Measurements from ENCODE around the gene DNAJC5G. TPM values are rescaled to one million over a fixed set of nuclear protein-coding genes. Genes with fewer than 3 reads are reported as not detected.

DNAJC5G gene
- total and polyA plus RNA-seq, 11 donors = 0.11 to 3.3 (median 1.2) TPM

DNA sequence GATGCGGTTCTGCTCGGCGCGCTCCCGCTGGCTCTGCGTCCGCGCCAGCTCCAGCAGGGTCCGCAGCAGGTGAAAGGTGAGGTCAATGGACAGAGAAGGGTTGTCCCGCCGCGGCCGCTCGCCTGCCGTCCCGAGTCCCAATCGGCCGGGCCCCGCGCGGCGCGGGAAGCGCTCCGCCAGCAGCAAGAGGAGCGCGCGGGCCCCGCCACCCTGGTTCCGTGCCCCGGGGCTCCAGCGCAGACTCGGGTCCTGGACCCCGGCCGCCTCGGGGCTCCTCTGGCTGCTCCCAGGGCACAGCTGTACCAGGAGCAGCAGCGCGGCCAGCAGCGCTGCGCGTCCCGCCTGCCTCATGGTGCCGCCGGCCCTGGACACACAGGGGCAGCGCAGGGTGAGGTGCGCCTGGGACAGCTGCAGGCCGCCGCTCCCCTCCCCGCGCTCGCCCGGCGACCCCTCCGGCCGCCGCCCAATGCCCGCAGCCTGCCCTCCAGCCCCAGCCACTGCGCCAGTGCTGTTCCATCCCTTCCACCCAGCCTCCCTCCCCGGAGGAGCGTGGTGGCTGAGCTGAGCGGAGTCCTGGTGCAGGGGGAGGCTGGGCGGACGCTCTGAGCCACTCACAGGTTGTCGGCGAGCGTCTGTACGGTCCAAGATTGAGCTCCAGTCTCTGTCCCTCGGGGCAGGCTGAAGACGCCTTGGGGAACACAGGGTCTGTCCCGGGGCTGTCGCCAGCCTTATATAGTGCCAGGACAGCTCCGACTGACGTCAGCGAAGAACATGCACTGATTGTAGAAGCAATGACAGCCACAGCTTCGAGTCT, 32.5 kb downstream of the DNAJC5G start:
- intact Hi-C loops (cut with DNase I) = loop anchor here in 1 of 10 donors (10.0 kb wide), 1 partner anchor 203 kb away; no protein-coding TSS in a partner anchor
- WGBS, 4 donors = 14 to 37% (median 30%) methylated on average over 14 to 75 of the region's 75 CpGs
- peak in 3 of 4 donors; percentile 7 to 26 (median 12) for ATAC-seq
- Histone ChIP-seq H3K9me3 (no peaks in the 10 kb centered on the region), H3K4me3 (no peak overlapping the region), H3K4me1 (peaks cover 0 to 32% (median 12%) of the 10 kb centered on the region in 12 donors), H3K27ac (peak overlapping the region in 2 of 12 donors; percentile 9 to 22), H3K27me3 (peaks cover 0 to 48% (median 23%) of the 10 kb centered on the region in 9 donors), H3K36me3 (peaks cover 0 to 58% (median 38%) of the 10 kb centered on the region in 9 donors)
- no peak for TF ChIP-seq POLR2A (IDR thresholded peaks at IDR 0.05)
- TF ChIP-seq, protein P1, sequence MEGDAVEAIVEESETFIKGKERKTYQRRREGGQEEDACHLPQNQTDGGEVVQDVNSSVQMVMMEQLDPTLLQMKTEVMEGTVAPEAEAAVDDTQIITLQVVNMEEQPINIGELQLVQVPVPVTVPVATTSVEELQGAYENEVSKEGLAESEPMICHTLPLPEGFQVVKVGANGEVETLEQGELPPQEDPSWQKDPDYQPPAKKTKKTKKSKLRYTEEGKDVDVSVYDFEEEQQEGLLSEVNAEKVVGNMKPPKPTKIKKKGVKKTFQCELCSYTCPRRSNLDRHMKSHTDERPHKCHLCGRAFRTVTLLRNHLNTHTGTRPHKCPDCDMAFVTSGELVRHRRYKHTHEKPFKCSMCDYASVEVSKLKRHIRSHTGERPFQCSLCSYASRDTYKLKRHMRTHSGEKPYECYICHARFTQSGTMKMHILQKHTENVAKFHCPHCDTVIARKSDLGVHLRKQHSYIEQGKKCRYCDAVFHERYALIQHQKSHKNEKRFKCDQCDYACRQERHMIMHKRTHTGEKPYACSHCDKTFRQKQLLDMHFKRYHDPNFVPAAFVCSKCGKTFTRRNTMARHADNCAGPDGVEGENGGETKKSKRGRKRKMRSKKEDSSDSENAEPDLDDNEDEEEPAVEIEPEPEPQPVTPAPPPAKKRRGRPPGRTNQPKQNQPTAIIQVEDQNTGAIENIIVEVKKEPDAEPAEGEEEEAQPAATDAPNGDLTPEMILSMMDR (IDR thresholded peaks at IDR 0.05) = no peak
- DNase-seq = peak in 1 of 5 donors; percentile 60

- Histone ChIP-seq H3K4me1 (peaks cover 0 to 28% (median 10%) of the 10 kb centered on the region in 12 donors), H3K36me3 (peaks cover 0 to 54% (median 38%) of the 10 kb centered on the region in 9 donors), H3K27me3 (peaks cover 0 to 48% (median 23%) of the 10 kb centered on the region in 9 donors), H3K4me3 (no peak within 1 kb of the TSS), H3K9me3 (no peaks in the 10 kb centered on the region), H3K27ac (peak within 1 kb of the TSS in 2 of 12 donors; percentile 9 to 22)
- peak in 4 of 5 donors; percentile 48 to 59 (median 54) for DNase-seq
- WGBS, 4 donors = 22 to 54% (median 30%) methylated on average over 3 to 25 of the region's 25 CpGs
- intact Hi-C loops (cut with DNase I) = loop anchor here in 1 of 10 donors (10.0 kb wide), 1 partner anchor 204 kb away; no protein-coding TSS in a partner anchor
- peak; percentile 16 to 50 (median 40) for ATAC-seq
- no peak for TF ChIP-seq POLR2A (IDR thresholded peaks at IDR 0.05)
- TF ChIP-seq, protein P1 (IDR thresholded peaks at IDR 0.05) = no peak
Measured at GRCh38 chr2:27308359-27308881, 33.2 kb downstream of the DNAJC5G start, which contains the start of gene UCN. Gene UCN (minus strand): TSS chr2:27308445. CDS start chr2:27307895, 550 bp downstream.

DNA sequence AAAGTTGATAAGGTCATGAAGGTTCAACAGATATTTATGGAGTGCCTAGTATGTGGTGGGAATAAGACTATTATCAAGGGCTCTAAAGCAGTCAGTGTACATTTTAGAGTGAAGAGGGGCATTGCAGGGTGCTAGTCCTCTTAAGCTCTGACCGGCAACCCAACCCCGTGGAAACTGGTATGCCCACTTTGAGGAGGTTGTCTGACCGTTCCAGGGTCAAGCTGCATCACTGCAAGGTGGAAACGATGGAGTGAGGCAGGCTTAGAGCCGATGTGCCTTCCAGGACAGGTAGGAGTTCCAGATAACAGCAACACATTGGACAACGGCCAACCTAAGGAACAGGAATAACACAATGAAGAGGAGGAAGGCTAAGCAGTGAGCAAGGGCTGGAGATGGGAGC, 34.4 kb downstream of the DNAJC5G start:
- Histone ChIP-seq H3K4me3 (no peak overlapping the region), H3K27ac (no peak overlapping the region), H3K27me3 (peaks cover 0 to 45% (median 23%) of the 10 kb centered on the region in 9 donors), H3K4me1 (peaks cover 0 to 28% (median 10%) of the 10 kb centered on the region in 12 donors), H3K9me3 (no peaks in the 10 kb centered on the region), H3K36me3 (peaks cover 0 to 47% (median 38%) of the 10 kb centered on the region in 9 donors)
- TF ChIP-seq, protein P1 (IDR thresholded peaks at IDR 0.05) = no peak
- TF ChIP-seq POLR2A (IDR thresholded peaks at IDR 0.05) = no peak
- ATAC-seq = no peak
- intact Hi-C loops (cut with DNase I) = loop anchor here in 1 of 10 donors (10.0 kb wide), 1 partner anchor 205 kb away; no protein-coding TSS in a partner anchor
- 67 to 82% (median 77%) methylated on average over 6 of the region's 6 CpGs for WGBS, 4 donors
- DNase-seq = no peak

- Histone ChIP-seq H3K9me3 (no peaks in the 10 kb centered on the region), H3K36me3 (peaks cover 0 to 42% (median 28%) of the 10 kb centered on the region in 9 donors), H3K4me3 (no peak overlapping the region), H3K27ac (no peak overlapping the region), H3K27me3 (peaks cover 0 to 20% (median 9%) of the 10 kb centered on the region in 9 donors), H3K4me1 (peaks cover 0 to 25% (median 8%) of the 10 kb centered on the region in 12 donors)
- intact Hi-C loops (cut with DNase I) = no loop called here
- no peak for TF ChIP-seq POLR2A (IDR thresholded peaks at IDR 0.05)
- TF ChIP-seq, protein P1 (IDR thresholded peaks at IDR 0.05) = no peak
- DNase-seq (no peak), ATAC-seq (no peak)
- WGBS, 4 donors = 90 to 94% (median 91%) methylated on average over 3 of the region's 3 CpGs
Measured at GRCh38 chr2:27312152-27312551, 36.9 kb downstream of the DNAJC5G start.

Measured in heart left ventricle (tissue), 16 donors.